BLaER1 treated with 17β-estradiol and CSF1 and Interleukin-3, amounts not matched to agents 10 nM and 100 nM (cell line): ENCODE data around the gene ADAM15.
A peak's percentile ranks its signal among the peaks of the same experiment; 100 is the strongest.

Source experiments
- H3K27ac ChIP-seq, 11 experiments: shearing (Covaris generic); formaldehyde crosslinking; 2 replicates each; pipeline ENCODE4 v1.8.1; 2022
- H3K27me3 ChIP-seq, 11 experiments: shearing (Covaris generic); formaldehyde crosslinking; 2 replicates each; pipeline ENCODE4 v1.8.1; 2022
- H3K36me3 ChIP-seq, 11 experiments: shearing (Covaris generic); formaldehyde crosslinking; 2 replicates each; pipeline ENCODE4 v1.8.1; 2022
- H3K4me1 ChIP-seq, 10 experiments: shearing (Covaris generic); formaldehyde crosslinking; 2 replicates each; pipeline ENCODE4 v1.8.1; 2022
- H3K4me2 ChIP-seq, 11 experiments: shearing (Covaris generic); formaldehyde crosslinking; 2 replicates each; pipeline ENCODE4 v1.8.1; 2022
- H3K4me3 ChIP-seq, 10 experiments: shearing (Covaris generic); formaldehyde crosslinking; 2 replicates each; pipeline ENCODE4 v1.8.1; 2022
- H3K9ac ChIP-seq, 11 experiments: shearing (Covaris generic); formaldehyde crosslinking; 2 replicates each; pipeline ENCODE4 v1.8.1; 2022
- H3K9me3 ChIP-seq, 11 experiments: shearing (Covaris generic); formaldehyde crosslinking; replicated peaks in 1 of 11; 2 replicates each; pipeline ENCODE4 v1.8.1; 2022
- H4K20me1 ChIP-seq, 11 experiments: shearing (Covaris generic); formaldehyde crosslinking; 2 replicates each; pipeline ENCODE4 v1.8.1; 2022
- Cebpa-rat ChIP-seq, 11 experiments: shearing (Covaris generic); IDR thresholded peaks; 2 replicates each; pipeline ENCODE4 v1.8.1; 2022

Gene ADAM15

DNA sequence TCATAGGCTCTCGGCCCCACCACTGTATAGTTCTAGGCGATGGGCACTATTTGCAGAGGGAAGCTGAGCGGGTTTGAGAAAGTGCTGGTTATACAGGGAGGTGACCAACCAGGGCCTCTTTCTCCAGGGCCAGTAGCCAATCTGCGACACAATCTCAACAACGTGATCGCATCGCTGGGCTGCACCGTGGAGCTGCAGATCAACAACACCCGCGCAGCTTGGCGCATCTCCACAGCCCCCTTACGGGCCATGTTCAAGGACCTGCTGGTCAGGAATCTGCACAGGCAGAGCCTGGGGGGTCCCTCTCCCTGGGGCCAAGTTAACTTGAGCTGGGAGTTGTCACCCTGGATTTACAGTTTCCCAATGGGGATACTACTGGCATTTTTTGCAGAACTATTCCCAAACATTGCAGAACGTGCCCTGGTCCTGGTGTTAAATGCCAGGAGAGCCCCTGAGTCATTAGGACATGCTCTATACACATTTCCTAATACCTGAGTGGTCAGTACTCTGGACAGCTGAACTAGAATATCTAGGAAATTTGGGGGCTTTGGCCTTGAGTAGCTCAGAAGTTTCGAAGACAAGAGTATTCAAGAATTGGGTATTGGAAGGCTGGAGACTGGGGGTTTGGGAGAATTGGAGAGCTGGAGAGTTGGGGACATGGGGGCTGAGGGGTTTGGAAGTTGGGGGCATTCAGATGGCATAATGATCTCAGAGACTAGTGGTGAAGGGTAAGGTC, 10.6 kb upstream of the ADAM15 start:
- no peak overlapping the region for H3K27ac ChIP-seq
- no peaks in the 10 kb centered on the region for H3K9me3 ChIP-seq
- H3K27me3 ChIP-seq = no peaks in the 10 kb centered on the region; a peak in 1 of 22 replicates
- no peak for TF ChIP-seq Cebpa-rat (IDR thresholded peaks at IDR 0.05)
- H3K36me3 ChIP-seq = no peaks in the 10 kb centered on the region
- H3K4me1 ChIP-seq = peaks cover 42 to 76% (median 67%) of the 10 kb centered on the region in 10 experiments
- peak overlapping the region in 6 of 11 experiments; percentile 25 to 66 (median 61); a peak in 9 of 22 replicates for H3K4me2 ChIP-seq
- H3K4me3 ChIP-seq = no peak overlapping the region
- no peak overlapping the region for H3K9ac ChIP-seq
- no peaks in the 10 kb centered on the region for H4K20me1 ChIP-seq

DNA sequence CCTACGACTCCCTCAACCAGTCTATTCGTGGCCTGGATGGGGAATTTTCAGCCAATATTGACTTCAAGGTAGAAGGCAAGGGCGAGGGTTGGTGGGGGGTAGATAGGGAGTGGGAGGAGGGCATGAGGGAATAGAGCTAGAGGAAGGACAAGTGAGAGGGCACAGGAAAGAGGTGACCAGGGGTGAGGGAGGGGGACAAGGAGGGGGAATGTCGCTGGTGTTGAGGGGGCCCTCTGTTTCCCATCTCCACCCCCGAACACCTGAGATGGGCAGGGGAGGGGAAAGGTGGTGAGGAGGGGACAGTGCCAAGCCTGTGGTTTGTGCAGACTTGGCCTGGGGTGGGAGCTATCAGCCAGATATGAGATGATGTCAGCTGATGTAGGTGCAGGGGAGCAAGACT, 8.3 kb upstream of the ADAM15 start:
- Histone ChIP-seq H3K9me3 (no peaks in the 10 kb centered on the region), H3K36me3 (no peaks in the 10 kb centered on the region), H3K27me3 (no peaks in the 10 kb centered on the region; a peak in 1 of 22 replicates), H3K4me2 (peak overlapping the region in 9 of 11 experiments; percentile 21 to 66 (median 57); a peak in 15 of 22 replicates), H3K4me3 (no peak overlapping the region), H3K27ac (no peak overlapping the region), H3K9ac (peak overlapping the region in 1 of 11 experiments; percentile 4; a peak in 1 of 22 replicates), H4K20me1 (no peaks in the 10 kb centered on the region), H3K4me1 (peaks cover 22 to 71% (median 62%) of the 10 kb centered on the region in 10 experiments)
- TF ChIP-seq Cebpa-rat (IDR thresholded peaks at IDR 0.05) = no peak

DNA sequence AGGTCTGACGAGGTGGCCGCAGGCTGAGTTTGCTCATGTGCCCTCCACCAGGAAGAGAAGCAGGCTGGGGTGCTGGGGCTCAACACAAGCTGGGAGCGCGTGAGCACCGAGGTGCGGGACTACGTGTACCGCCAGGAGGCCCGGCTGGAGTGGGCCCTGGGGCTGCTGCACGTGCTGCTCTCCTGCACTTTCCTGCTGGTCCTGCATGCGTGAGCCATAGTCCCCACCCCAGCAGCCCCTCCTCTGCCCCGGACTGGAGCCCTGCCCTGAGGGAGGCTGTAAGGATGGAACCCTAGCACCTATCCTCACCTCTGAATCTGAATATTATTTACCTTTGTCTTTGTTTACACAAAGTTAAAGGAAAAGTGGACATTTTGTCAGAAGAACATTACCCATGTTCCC, 7.8 kb upstream of the ADAM15 start:
- TF ChIP-seq Cebpa-rat (IDR thresholded peaks at IDR 0.05) = no peak
- Histone ChIP-seq H3K36me3 (no peaks in the 10 kb centered on the region), H4K20me1 (no peaks in the 10 kb centered on the region), H3K4me1 (peaks cover 22 to 67% (median 61%) of the 10 kb centered on the region in 10 experiments), H3K9ac (peak overlapping the region in 1 of 11 experiments; percentile 4; a peak in 1 of 22 replicates), H3K27ac (no peak overlapping the region), H3K4me2 (peak overlapping the region in 9 of 11 experiments; percentile 21 to 66 (median 57); a peak in 16 of 22 replicates), H3K9me3 (no peaks in the 10 kb centered on the region), H3K27me3 (no peaks in the 10 kb centered on the region; a peak in 1 of 22 replicates), H3K4me3 (no peak overlapping the region)

DNA sequence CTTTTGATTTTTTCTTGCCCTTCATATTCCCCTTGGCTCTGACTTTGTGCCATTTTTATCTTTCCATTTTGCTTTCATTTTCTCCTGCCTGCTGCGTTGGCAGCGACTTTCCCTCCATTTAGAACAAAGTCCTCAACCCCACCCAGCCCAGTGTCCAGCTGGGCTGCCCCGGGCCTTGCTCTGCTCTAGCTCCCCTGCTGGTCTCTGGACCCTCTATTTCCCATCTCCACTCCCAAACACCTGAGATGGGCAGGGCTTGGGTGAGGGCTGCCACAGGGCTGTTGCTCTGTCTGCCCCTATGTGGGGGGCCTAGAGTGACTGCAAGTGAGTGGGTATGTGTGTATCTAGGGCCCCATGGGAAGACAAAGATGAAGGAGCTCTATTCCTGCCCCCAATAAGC, 7.3 kb upstream of the ADAM15 start:
- Histone ChIP-seq H3K9me3 (no peaks in the 10 kb centered on the region), H3K27ac (no peak overlapping the region), H3K27me3 (no peaks in the 10 kb centered on the region; a peak in 1 of 22 replicates), H4K20me1 (no peaks in the 10 kb centered on the region), H3K4me2 (peak overlapping the region in 9 of 11 experiments; percentile 21 to 66 (median 57); a peak in 16 of 22 replicates), H3K9ac (no peak overlapping the region; a peak in 1 of 22 replicates), H3K4me3 (no peak overlapping the region), H3K4me1 (peaks cover 18 to 62% (median 56%) of the 10 kb centered on the region in 10 experiments), H3K36me3 (no peaks in the 10 kb centered on the region)
- TF ChIP-seq Cebpa-rat (IDR thresholded peaks at IDR 0.05) = no peak

DNA sequence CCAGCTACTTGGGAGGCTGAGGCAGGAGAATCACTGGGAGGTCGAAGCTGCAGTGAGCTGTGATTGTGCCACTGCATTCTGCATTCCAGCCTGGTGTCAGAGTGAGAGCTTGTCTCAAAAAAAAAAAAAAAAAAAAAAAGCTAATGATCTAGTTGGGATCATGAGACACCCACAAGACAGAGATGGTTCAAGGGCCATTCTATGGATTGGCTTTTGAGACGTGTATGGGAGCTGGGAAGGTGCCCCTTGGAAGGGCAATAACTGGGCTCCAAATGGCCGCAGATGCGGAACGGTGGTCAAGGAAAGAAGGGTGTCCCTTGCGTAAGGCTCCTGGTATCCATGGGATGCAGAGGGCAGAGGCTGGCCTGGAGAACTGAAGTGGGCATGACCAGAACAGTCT, 6.8 kb upstream of the ADAM15 start:
- H3K4me1 ChIP-seq = peaks cover 14 to 56% (median 51%) of the 10 kb centered on the region in 10 experiments
- H3K27me3 ChIP-seq = no peaks in the 10 kb centered on the region; a peak in 1 of 22 replicates
- H3K4me2 ChIP-seq = peak overlapping the region; percentile 33 to 69 (median 53); a peak in 19 of 22 replicates
- no peaks in the 10 kb centered on the region for H3K36me3 ChIP-seq
- TF ChIP-seq Cebpa-rat (IDR thresholded peaks at IDR 0.05) = no peak
- H3K4me3 ChIP-seq = no peak overlapping the region
- no peaks in the 10 kb centered on the region for H4K20me1 ChIP-seq
- H3K27ac ChIP-seq = no peak overlapping the region
- H3K9ac ChIP-seq = no peak overlapping the region
- no peaks in the 10 kb centered on the region for H3K9me3 ChIP-seq

DNA sequence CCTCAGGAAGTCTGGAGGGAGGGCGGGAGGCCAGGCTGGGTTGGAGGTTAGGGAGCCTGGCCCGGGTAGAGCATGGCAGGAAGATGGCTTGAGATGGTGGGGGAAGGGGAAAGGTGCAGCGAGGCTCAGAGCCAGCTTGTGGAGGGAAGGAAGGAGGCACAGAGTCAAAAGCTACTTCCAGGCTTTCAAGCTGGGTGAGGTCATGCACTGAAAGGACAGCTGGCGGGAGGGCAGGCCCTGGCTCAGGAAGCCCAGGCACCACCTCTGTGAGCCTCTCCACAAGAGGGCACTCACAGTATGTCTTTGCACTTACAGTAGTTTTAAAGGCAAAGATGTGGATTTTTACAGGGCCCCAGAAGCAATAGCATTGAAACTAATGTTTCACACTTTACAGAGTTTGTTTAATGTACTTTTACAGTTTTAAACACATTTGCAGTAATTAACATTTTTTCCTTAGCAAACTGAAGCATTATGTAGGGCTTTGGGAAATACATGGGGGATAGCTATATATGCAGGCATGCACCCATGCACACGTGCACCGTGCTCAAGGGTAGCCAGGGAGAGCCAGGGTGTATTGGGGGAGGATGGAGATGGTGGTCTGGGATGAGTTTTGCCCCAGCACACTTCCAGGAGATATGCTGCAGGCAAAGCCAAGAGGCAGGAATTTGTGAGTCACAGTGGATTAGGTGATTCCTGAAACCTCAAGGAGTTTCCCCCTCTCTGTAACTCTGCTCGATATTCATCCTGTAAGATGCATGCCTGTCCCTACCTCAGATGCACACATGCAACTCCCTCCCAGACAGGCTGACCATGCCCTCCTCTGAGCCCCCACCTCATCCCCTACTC, 6.1 kb upstream of the ADAM15 start:
- no peak overlapping the region for H3K27ac ChIP-seq
- TF ChIP-seq Cebpa-rat (IDR thresholded peaks at IDR 0.05) = no peak

DNA sequence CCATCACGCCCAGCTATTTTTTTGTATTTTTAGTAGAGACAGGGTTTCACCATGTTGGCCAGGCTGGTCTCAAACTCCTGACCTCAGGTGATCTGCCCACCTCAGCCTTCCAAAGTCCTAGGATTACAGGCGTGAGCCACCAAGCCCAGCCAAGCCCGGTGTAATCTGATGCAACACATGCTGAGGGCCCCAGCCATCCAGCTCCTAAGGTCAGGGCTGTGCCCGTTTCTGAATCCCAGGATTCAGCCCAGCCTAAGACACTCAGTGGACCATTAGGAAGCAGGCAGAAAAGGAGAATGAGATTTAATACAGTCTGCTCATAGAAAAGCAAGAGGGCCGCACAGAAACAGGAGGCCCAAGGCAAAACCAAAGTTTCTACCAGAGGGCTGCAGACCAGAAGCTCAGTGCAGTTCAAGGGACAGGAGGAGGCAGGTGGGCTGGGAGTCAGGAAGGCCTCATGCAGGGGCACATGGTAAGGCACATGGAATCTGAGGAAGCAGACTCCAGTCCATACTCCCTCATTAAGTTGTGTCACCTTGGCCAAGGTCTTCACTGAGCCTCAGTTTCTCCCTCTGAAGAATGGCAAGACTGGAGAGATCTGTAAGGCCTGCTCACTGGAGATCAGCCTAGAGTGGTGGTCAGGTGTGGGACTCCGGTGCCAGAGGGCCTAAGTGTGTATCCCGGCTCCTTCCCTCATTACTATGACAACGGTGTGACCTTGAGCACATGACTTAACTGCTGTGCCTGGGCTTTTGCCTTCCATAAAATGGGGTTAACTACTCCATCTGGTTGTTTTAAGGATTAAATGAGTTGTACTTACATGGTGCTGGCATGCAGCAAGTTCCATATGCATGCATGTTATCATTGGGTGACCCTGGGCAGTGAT, 2.4 kb upstream of the ADAM15 start:
- H3K4me3 ChIP-seq = no peak overlapping the region
- no peaks in the 10 kb centered on the region for H3K27me3 ChIP-seq
- H3K4me2 ChIP-seq = no peak overlapping the region
- peaks cover 0 to 24% (median 10%) of the 10 kb centered on the region in 11 experiments; a peak in 17 of 22 replicates for H4K20me1 ChIP-seq
- H3K36me3 ChIP-seq = peaks cover 0 to 6% (median 1%) of the 10 kb centered on the region in 11 experiments; a peak in 10 of 22 replicates
- no peak for TF ChIP-seq Cebpa-rat (IDR thresholded peaks at IDR 0.05)
- no peaks in the 10 kb centered on the region for H3K9me3 ChIP-seq
- peaks cover 35 to 56% (median 52%) of the 10 kb centered on the region in 10 experiments for H3K4me1 ChIP-seq
- no peak overlapping the region for H3K27ac ChIP-seq
- no peak overlapping the region for H3K9ac ChIP-seq

More for the DNA sequence above, 6.1 kb upstream of the ADAM15 start:
- Histone ChIP-seq H3K36me3 (no peaks in the 10 kb centered on the region), H3K9me3 (no peaks in the 10 kb centered on the region), H3K27me3 (no peaks in the 10 kb centered on the region; a peak in 1 of 22 replicates), H3K4me1 (peaks cover 19 to 58% (median 53%) of the 10 kb centered on the region in 10 experiments), H3K4me3 (no peak overlapping the region), H4K20me1 (no peaks in the 10 kb centered on the region), H3K9ac (peak overlapping the region in 1 of 11 experiments; percentile 43; a peak in 1 of 22 replicates), H3K4me2 (peak overlapping the region; percentile 39 to 69 (median 53); a peak in 18 of 22 replicates)
